ENCODE measurements around the gene CDC37.

CDC37 gene

GRCh38 chr19:10353793-10354391 lies 49.5 kb downstream of the CDC37 start:
- no peak for DNase-seq (ENCODE audit: low spot score)

GRCh38 chr19:10352764-10353671 lies 50.3 kb downstream of the CDC37 start:
- DNase-seq (ENCODE audit: low spot score), result no peak

- DNase-seq (ENCODE audit: low spot score), result no peak
Measured at GRCh38 chr19:10346509-10346908, 56.8 kb downstream of the CDC37 start.

GRCh38 chr19:10344780-10345179 lies 58.6 kb downstream of the CDC37 start:
- no peak for DNase-seq (ENCODE audit: low spot score)

GRCh38 chr19:10343495-10343894 lies 59.8 kb downstream of the CDC37 start:
- DNase-seq (ENCODE audit: low spot score), result no peak

All from CD4-positive, alpha-beta T cell treated with Interleukin-2 at 100 ng/mL for 4 hours (primary cell).